T-cell (primary cell): Measurements from ENCODE around the gene WDR76. TPM values are rescaled to one million over a fixed set of nuclear protein-coding genes. Genes with fewer than 3 reads are reported as not detected.

ENCODE experiments used
- ATAC-seq, 4 experiments: fragments of 200-7000 bp in 3 of 4; fragments of 150-1000 bp in 1 of 4; cut with Tn5 transposase; replicated peaks in 1 of 4; 1 replicate in 3 of 4; 2 replicates in 1 of 4; pipeline ENCODE4 v1.10.0; 2021; ENCODE audit warnings: moderate library complexity in 3 of 4, mild to moderate bottlenecking in 2 of 4, moderate number of reproducible peaks in 1 of 4
- CTCF ChIA-PET, 2 donors: fragments of 300-600 bp; sonication (Branson Sonifier 250); formaldehyde crosslinking; loops; one replicate each; lab custom pipeline; 2022; ENCODE audit warnings: antibody characterized with exemption in 2 of 2; lab: Charles Lee
- POLR2A ChIA-PET, 2 donors: fragments of 300-600 bp; sonication (Branson Sonifier 250); formaldehyde crosslinking; loops; one replicate each; lab custom pipeline; 2022; ENCODE audit warnings: antibody characterized with exemption in 2 of 2; lab: Charles Lee
- DNase-seq, 35 experiments: peaks; one replicate each; pipeline versions ENCODE4 v3.0.0 to v3.0.0-alpha.2; 2013 to 2023
- H3K27ac ChIP-seq: one replicate; pipeline ENCODE4 v1.5.1; 2013; ENCODE audit warnings: low read length
- H3K27me3 ChIP-seq, 2 experiments: replicated peaks in 1 of 2; 1 replicate in 1 of 2; 2 replicates in 1 of 2; pipeline versions ENCODE4 v1.6.1 to v1.7.0; 2013; ENCODE audit warnings: low read length in 1 of 2, mixed read lengths in 1 of 2; ENCODE audit not compliant: control insufficient read depth in 2 of 2, insufficient read depth in 2 of 2; ENCODE audit errors: extremely low read depth in 1 of 2
- H3K36me3 ChIP-seq, 2 donors: 1 replicate in 1 of 2; 2 replicates in 1 of 2; pipeline versions ENCODE4 v1.6.1 to v1.7.0; 2013; ENCODE audit warnings: low read length in 1 of 2; ENCODE audit not compliant: control insufficient read depth in 2 of 2, insufficient read depth in 1 of 2; ENCODE audit errors: extremely low read depth in 1 of 2
- H3K4me1 ChIP-seq, 2 experiments: 1 replicate in 1 of 2; 2 replicates in 1 of 2; pipeline versions ENCODE4 v1.6.1 to v1.7.0; 2013; ENCODE audit warnings: low read length in 2 of 2, mixed read lengths in 1 of 2; ENCODE audit not compliant: insufficient read depth in 2 of 2, control insufficient read depth in 1 of 2; ENCODE audit errors: extremely low read depth in 1 of 2
- H3K4me3 ChIP-seq, 2 donors: 1 replicate in 1 of 2; 2 replicates in 1 of 2; pipeline versions ENCODE4 v1.5.1 to v1.7.0; 2013; ENCODE audit warnings: mild to moderate bottlenecking in 2 of 2, low read length in 1 of 2, moderate library complexity in 1 of 2; ENCODE audit not compliant: control insufficient read depth in 1 of 2; ENCODE audit errors: extremely low read depth in 1 of 2
- H3K9me3 ChIP-seq: 2 replicates; pipeline ENCODE4 v1.7.0; 2013
- H3K27ac Mint-ChIP-seq, 2 donors: one replicate each; pipeline ENCODE4 v1.8.0; 2020 to 2021; ENCODE audit warnings: mild to moderate bottlenecking in 2 of 2, mixed read lengths in 2 of 2
- H3K27me3 Mint-ChIP-seq, 2 donors: one replicate each; pipeline ENCODE4 v1.8.0; 2021 to 2022; ENCODE audit warnings: mixed read lengths in 2 of 2
- H3K36me3 Mint-ChIP-seq: one replicate; pipeline ENCODE4 v1.8.0; 2021; ENCODE audit warnings: mixed read lengths
- H3K4me1 Mint-ChIP-seq, 3 donors: one replicate each; pipeline ENCODE4 v1.8.0; 2020 to 2022; ENCODE audit warnings: mixed read lengths in 3 of 3, mild to moderate bottlenecking in 1 of 3
- H3K4me3 Mint-ChIP-seq, 3 donors: one replicate each; pipeline ENCODE4 v1.8.0; 2020 to 2022; ENCODE audit warnings: mild to moderate bottlenecking in 3 of 3, mixed read lengths in 3 of 3, moderate library complexity in 3 of 3
- H3K9me3 Mint-ChIP-seq, 3 donors: one replicate each; pipeline ENCODE4 v1.8.0; 2020 to 2022; ENCODE audit warnings: mixed read lengths in 3 of 3
- WGBS: methylation state at CpG from one replicate; pipeline ENCODE4 v1.1.5; 2013; ENCODE audit warnings: missing lambda C conversion rate; ENCODE audit not compliant: insufficient coverage; 5-methylcytosine and 5-hydroxymethylcytosine counted together
- total RNA-seq, 35 experiments: library from RNA in 6 of 35; stranded (reverse) in 6 of 35; fragments of 120-200 nt in 1 of 35; gene quantifications; one replicate each; pipeline versions ENCODE4 v1.2.1 to v1.2.4 and lab custom pipeline; 2013 to 2026

The WDR76 gene
- total RNA-seq, 5 donors from 2014 or later (not counting 1 experiment from before 2014, with no cell fraction given) = 10.5 to 12.4 (median 11.6) TPM

DNA sequence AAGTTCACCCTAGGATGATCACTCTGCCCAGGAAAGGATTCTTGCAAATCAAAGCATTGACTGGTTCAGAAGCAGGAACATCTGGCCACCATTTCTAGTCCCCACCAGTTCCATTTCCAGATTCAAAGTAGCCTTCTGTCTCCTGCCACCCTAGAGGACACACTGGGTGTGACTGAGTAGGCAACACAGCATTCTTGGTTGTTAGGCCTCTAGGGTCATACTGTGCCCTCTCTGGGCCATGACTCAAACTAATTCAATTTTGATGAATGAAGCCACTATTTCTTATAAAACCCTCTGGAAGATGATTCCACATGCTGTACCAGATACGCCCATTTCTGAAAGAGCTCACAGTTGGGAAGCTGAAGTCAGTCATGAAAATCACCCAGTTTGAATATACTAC, 69.7 kb downstream of the WDR76 start:
- no peak overlapping the region for H3K4me3 ChIP-seq
- no peak for DNase-seq
- no peaks in the 10 kb centered on the region for H3K4me1 ChIP-seq
- H3K36me3 ChIP-seq = no peaks in the 10 kb centered on the region
- H3K9me3 ChIP-seq = no peaks in the 10 kb centered on the region
- WGBS = no CpG with 5 or more reads among the region's 1 CpG
- ATAC-seq = no peak
- H3K4me1 Mint-ChIP-seq = no peaks in the 10 kb centered on the region
- no peaks in the 10 kb centered on the region for H3K36me3 Mint-ChIP-seq
- no peaks in the 10 kb centered on the region for H3K9me3 Mint-ChIP-seq
- POLR2A ChIA-PET = no interaction called here
- CTCF ChIA-PET = no interaction called here
- H3K27ac ChIP-seq = no peak overlapping the region
- H3K27me3 ChIP-seq = no peaks in the 10 kb centered on the region
- no peak overlapping the region for H3K4me3 Mint-ChIP-seq
- no peak overlapping the region for H3K27ac Mint-ChIP-seq
- no peaks in the 10 kb centered on the region for H3K27me3 Mint-ChIP-seq

DNA sequence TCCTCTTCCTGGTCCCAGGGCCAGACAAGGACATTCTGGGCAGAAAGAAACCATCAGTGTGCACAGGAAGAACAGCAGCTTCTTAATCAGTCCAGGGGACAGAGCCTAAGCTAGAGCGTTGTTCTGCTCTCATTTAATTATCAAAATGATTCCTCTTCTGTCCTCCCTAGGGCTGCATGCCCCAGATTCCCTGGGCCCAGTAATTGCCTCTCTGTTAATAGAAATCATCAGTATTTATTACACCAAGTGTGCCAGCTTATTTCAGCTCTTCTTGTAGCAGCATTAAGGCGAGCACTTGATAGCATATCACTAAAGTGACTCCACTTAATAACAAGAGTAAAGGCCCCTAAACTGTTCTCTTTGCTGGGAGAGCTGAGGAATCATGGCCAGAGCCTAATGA, 72.1 kb downstream of the WDR76 start:
- DNase-seq (no peak), ATAC-seq (no peak)
- H3K36me3 ChIP-seq = no peaks in the 10 kb centered on the region
- POLR2A ChIA-PET = no interaction called here
- H3K27ac Mint-ChIP-seq = no peak overlapping the region
- 100% methylated on average over 1 of the region's 2 CpGs for WGBS
- H3K4me3 ChIP-seq = no peak overlapping the region
- H3K4me1 ChIP-seq = peaks cover 0 to 1% of the 10 kb centered on the region in 2 experiments
- H3K27me3 Mint-ChIP-seq = no peaks in the 10 kb centered on the region
- H3K27ac ChIP-seq = no peak overlapping the region
- CTCF ChIA-PET = interaction anchor here in 1 of 2 donors (0.5 kb wide), 1 partner anchor 23 kb away, joined by 5 read pairs; no protein-coding TSS in a partner anchor
- no peaks in the 10 kb centered on the region for H3K9me3 Mint-ChIP-seq
- no peaks in the 10 kb centered on the region for H3K36me3 Mint-ChIP-seq
- H3K27me3 ChIP-seq = no peaks in the 10 kb centered on the region
- H3K9me3 ChIP-seq = no peaks in the 10 kb centered on the region
- H3K4me3 Mint-ChIP-seq = no peak overlapping the region
- peaks cover 2 to 4% (median 2%) of the 10 kb centered on the region in 3 donors for H3K4me1 Mint-ChIP-seq

DNA sequence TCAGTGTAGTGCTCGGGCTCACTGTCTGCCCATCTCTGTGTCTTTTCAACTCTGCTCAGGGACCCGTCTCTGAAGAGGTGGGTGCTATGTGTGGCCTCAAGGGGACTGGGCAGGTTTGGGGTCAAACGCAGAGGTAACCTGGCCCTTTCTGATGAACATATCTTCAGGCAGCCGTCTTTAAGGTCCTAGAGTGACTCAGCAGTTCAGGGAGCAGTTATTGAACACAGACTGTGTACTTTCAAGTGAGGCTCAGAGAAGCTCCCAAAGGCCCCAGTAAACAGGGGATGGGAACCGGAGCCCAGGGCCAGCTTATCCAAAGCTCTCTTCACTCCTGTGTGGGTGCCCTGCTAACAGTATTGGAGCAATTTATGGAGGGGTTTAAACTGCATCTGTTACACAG, 73.1 kb downstream of the WDR76 start:
- peaks cover 5 to 6% (median 6%) of the 10 kb centered on the region in 3 donors for H3K4me1 Mint-ChIP-seq

DNA sequence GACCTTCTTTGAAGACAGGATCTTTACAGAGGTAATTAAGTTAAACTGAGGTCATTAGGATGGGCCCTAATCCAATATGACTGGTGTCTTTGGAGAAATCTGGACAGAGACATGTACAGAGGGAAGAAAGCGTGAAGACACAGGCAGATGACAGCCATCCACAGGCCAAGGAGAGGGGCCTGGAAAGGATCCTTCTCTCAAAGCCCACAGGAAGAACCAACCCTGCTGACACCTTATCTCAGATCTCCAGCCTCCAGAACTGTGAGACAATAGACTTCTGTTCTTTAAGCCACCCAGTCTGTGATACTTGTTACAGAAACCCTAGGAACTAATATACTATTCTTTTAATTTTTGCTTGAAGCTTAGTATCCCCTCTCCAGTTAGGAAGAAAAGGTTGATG, 74.2 kb downstream of the WDR76 start:
- CTCF ChIA-PET = interaction anchor here in 1 of 2 donors (0.6 kb wide), 1 partner anchor 149 kb away, joined by 3 read pairs; no protein-coding TSS in a partner anchor
- Histone ChIP-seq H3K4me3 (no peak overlapping the region), H3K9me3 (no peaks in the 10 kb centered on the region), H3K4me1 (peaks cover 0 to 2% of the 10 kb centered on the region in 2 experiments), H3K36me3 (no peaks in the 10 kb centered on the region), H3K27ac (no peak overlapping the region), H3K27me3 (no peaks in the 10 kb centered on the region)
- no peak overlapping the region for H3K4me3 Mint-ChIP-seq
- DNase-seq = no peak
- no peaks in the 10 kb centered on the region for H3K27me3 Mint-ChIP-seq
- H3K36me3 Mint-ChIP-seq = no peaks in the 10 kb centered on the region
- POLR2A ChIA-PET = no interaction called here
- H3K4me1 Mint-ChIP-seq = peaks cover 5 to 6% (median 6%) of the 10 kb centered on the region in 3 donors
- H3K9me3 Mint-ChIP-seq = no peaks in the 10 kb centered on the region
- WGBS = no CpG with 5 or more reads among the region's 1 CpG
- H3K27ac Mint-ChIP-seq = no peak overlapping the region
- no peak for ATAC-seq

More for the DNA sequence above, 73.1 kb downstream of the WDR76 start:
- DNase-seq (no peak), ATAC-seq (no peak)
- no peaks in the 10 kb centered on the region for H3K36me3 ChIP-seq
- no peak overlapping the region for H3K27ac ChIP-seq
- ChIA-PET POLR2A (no interaction called here), CTCF (no interaction called here)
- H3K27me3 Mint-ChIP-seq = no peaks in the 10 kb centered on the region
- H3K4me3 ChIP-seq = no peak overlapping the region
- H3K4me1 ChIP-seq = peaks cover 0 to 2% of the 10 kb centered on the region in 2 experiments
- H3K36me3 Mint-ChIP-seq = no peaks in the 10 kb centered on the region
- no peaks in the 10 kb centered on the region for H3K9me3 ChIP-seq
- WGBS = 83% methylated on average over 5 of the region's 5 CpGs
- no peaks in the 10 kb centered on the region for H3K27me3 ChIP-seq
- no peaks in the 10 kb centered on the region for H3K9me3 Mint-ChIP-seq
- no peak overlapping the region for H3K27ac Mint-ChIP-seq
- no peak overlapping the region for H3K4me3 Mint-ChIP-seq

DNA sequence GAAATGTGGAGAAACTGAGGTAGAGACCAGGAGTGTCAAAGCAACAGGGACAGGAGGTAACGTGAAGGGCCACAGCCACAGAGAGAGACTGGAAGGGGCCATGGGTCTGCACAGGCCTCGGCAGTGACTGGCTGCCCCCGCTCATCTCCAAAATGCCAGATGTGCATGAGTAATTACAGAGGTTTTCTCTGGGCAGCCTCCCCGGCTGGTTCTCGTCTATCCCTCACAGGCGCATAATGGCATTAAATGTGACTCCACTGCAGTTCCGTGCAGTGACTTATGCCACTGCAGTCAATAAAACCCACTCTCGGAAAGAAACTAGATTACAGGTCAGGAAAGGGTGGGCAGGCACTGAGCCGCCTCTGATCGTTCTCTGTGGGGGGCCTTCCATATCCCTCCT, 74.7 kb downstream of the WDR76 start:
- WGBS = 92% methylated on average over 8 of the region's 10 CpGs
- POLR2A ChIA-PET = no interaction called here
- H3K36me3 ChIP-seq = no peaks in the 10 kb centered on the region
- H3K4me3 ChIP-seq = no peak overlapping the region
- Mint-ChIP-seq H3K4me3 (no peak overlapping the region), H3K4me1 (peaks cover 5 to 6% (median 6%) of the 10 kb centered on the region in 3 donors), H3K27me3 (no peaks in the 10 kb centered on the region), H3K36me3 (no peaks in the 10 kb centered on the region), H3K27ac (no peak overlapping the region), H3K9me3 (no peaks in the 10 kb centered on the region)
- ATAC-seq (no peak), DNase-seq (no peak)
- no peaks in the 10 kb centered on the region for H3K9me3 ChIP-seq
- peaks cover 0 to 2% of the 10 kb centered on the region in 2 experiments for H3K4me1 ChIP-seq
- no peaks in the 10 kb centered on the region for H3K27me3 ChIP-seq
- CTCF ChIA-PET = no interaction called here
- H3K27ac ChIP-seq = no peak overlapping the region

DNA sequence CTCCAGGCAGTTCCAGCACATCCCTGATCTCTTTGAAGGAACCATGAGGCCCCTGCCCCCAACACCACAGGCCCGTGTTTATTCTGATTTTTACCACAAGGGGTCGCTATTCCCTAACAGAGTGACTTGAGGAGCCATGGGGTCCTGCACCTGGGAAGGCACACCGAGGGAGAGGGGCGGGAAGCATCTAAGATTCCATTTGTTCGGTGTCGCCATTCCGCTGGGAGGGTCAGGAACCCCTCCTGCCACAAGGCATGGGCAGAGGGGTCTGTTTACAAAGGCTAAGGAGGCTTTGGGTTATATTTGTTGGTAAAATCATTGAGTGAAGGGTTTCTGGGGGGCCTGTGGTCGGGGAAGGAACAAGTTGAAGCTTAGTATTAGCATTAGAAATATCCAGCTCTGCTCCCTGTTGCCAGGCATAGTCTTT, 77.1 kb downstream of the WDR76 start:
- 11% methylated on average over 3 of the region's 8 CpGs for WGBS
- Mint-ChIP-seq H3K36me3 (no peaks in the 10 kb centered on the region), H3K27ac (no peak overlapping the region)

More for the DNA sequence above, 77.1 kb downstream of the WDR76 start:
- ChIA-PET CTCF (interaction anchor here (0.8 to 1.6 kb wide), 4 partner anchors 12 to 646 kb away, joined by 4 to 6 read pairs (median 5); no protein-coding TSS in a partner anchor), POLR2A (no interaction called here)
- H3K9me3 ChIP-seq = no peaks in the 10 kb centered on the region
- no peak overlapping the region for H3K4me3 ChIP-seq
- no peak overlapping the region for H3K27ac ChIP-seq
- Mint-ChIP-seq H3K4me1 (peaks cover 5 to 6% (median 6%) of the 10 kb centered on the region in 3 donors), H3K27me3 (no peaks in the 10 kb centered on the region), H3K4me3 (no peak overlapping the region), H3K9me3 (no peaks in the 10 kb centered on the region)
- peaks cover 0 to 2% of the 10 kb centered on the region in 2 experiments for H3K4me1 ChIP-seq
- peak; percentile 40 to 68 (median 49) for ATAC-seq
- H3K27me3 ChIP-seq = no peaks in the 10 kb centered on the region
- DNase-seq = peak in 32 of 35 experiments; percentile 7 to 69 (median 30)
- H3K36me3 ChIP-seq = no peaks in the 10 kb centered on the region
